K562 (cell line): Measurements from ENCODE around the gene LCP2. TPM values are rescaled to one million over a fixed set of nuclear protein-coding genes. Genes with fewer than 3 reads are reported as not detected.

Source experiments
- ARID2 ChIP-seq: fragments of 450-650 bp; IDR thresholded peaks from 2 replicates; pipeline ENCODE4 v1.6.1; 2017; ENCODE audit warnings: antibody characterized with exemption, mild to moderate bottlenecking
- BRD4 ChIP-seq: fragments of 200-600 bp; sonication (generic); IDR thresholded peaks from 2 replicates; pipeline ENCODE4 v1.6.1; 2017; ENCODE audit warnings: inconsistent platforms
- CBX2 ChIP-seq: fragments of 200-600 bp; sonication (generic); IDR thresholded peaks from one replicate; pipeline ENCODE4 v1.6.1; 2012; ENCODE audit warnings: mild to moderate bottlenecking, low read length, inconsistent platforms; ENCODE audit not compliant: insufficient read depth, poor library complexity, severe bottlenecking
- GATAD2A ChIP-seq: fragments of 450-650 bp; IDR thresholded peaks from 2 replicates; pipeline ENCODE4 v1.6.1; 2017
- HMGN3 ChIP-seq: IDR thresholded peaks from 2 replicates; pipeline ENCODE4 v1.6.1; 2011; ENCODE audit warnings: borderline replicate concordance, low read depth, mild to moderate bottlenecking, mixed read lengths, low read length; ENCODE audit not compliant: insufficient read length; ENCODE audit errors: extremely low read depth
- MBD1 ChIP-seq: fragments of 250-450 bp; sonication (Bioruptor Pico); IDR thresholded peaks from 2 replicates; pipeline ENCODE4 v1.8.0; 2022; ENCODE audit warnings: inconsistent platforms
- NFIC ChIP-seq: fragments of 450-650 bp; IDR thresholded peaks from 2 replicates; pipeline ENCODE4 v1.6.1; 2017; ENCODE audit warnings: mild to moderate bottlenecking, inconsistent platforms
- PHF20 ChIP-seq: fragments of 450-650 bp; IDR thresholded peaks from 2 replicates; pipeline ENCODE4 v1.6.1; 2018; ENCODE audit not compliant: partially characterized antibody
- POLR2AphosphoS2 ChIP-seq: IDR thresholded peaks from 2 replicates; pipeline ENCODE4 v1.6.1; 2012; ENCODE audit warnings: low read length, improper control_type of control experiment
- RHOXF2B ChIP-seq: fragments of 250-450 bp; sonication (Bioruptor Pico); conservative IDR thresholded peaks from 2 replicates; pipeline ENCODE4 v1.5.1; 2021
- SIN3A ChIP-seq, 2 experiments: fragments of 150-350 bp in 1 of 2; IDR thresholded peaks; 2 replicates each; pipeline ENCODE4 v1.6.1; 2011 to 2016; ENCODE audit warnings: borderline replicate concordance in 2 of 2, low read depth in 2 of 2, low read length in 2 of 2, mild to moderate bottlenecking in 2 of 2, moderate library complexity in 2 of 2; ENCODE audit not compliant: control insufficient read depth in 1 of 2
- SMAD1 ChIP-seq: fragments of 150-350 bp; IDR thresholded peaks from 2 replicates; pipeline ENCODE4 v1.6.1; 2014; ENCODE audit warnings: low read length, low read depth; ENCODE audit not compliant: partially characterized antibody
- SUPT5H ChIP-seq: fragments of 450-650 bp; IDR thresholded peaks from 2 replicates; pipeline ENCODE4 v1.6.1; 2016
- TAF7 ChIP-seq: fragments of 450-650 bp; IDR thresholded peaks from 2 replicates; pipeline ENCODE4 v1.6.1; 2016; ENCODE audit warnings: missing genetic modification characterization, missing compliant biosample characterization
- ZBTB5 ChIP-seq: fragments of 450-650 bp; IDR thresholded peaks from 2 replicates; pipeline ENCODE4 v1.6.1; 2017; ENCODE audit warnings: antibody characterized with exemption
- ZC3H8 ChIP-seq: fragments of 450-650 bp; IDR thresholded peaks from 2 replicates; pipeline ENCODE4 v1.6.1; 2017
- ZNF511 ChIP-seq: sonication (generic); formaldehyde crosslinking; IDR thresholded peaks from 2 replicates; pipeline ENCODE4 v1.8.0; 2022; ENCODE audit warnings: mild to moderate bottlenecking, missing genetic modification reagents
- polyA plus RNA-seq, 8 experiments: library from polyadenylated mRNA; depleted of rRNA in 4 of 8; stranded (reverse) in 5 of 8; unstranded in 3 of 8; fragments of >200 nt; fragmentation: Nextera tagmentation in 2 of 8; fragmentation: Illumina TruSeq in 1 of 8; extraction: Ambion mirVana in 2 of 8; extraction: Trizol in 1 of 8; gene quantifications; 2 replicates each; pipeline versions ENCODE4 v1.2.1 to v1.2.3, GENCODE V29; 2011 to 2014; ENCODE audit warnings: inconsistent platforms in 1 of 8, missing spikeins in 1 of 8
- total RNA-seq, 7 experiments: library from RNA; depleted of rRNA in 6 of 7; stranded (reverse); fragments of >200 nt in 6 of 7; fragmentation: Illumina TruSeq in 2 of 7; extraction: Trizol in 2 of 7; gene quantifications; 2 replicates each; pipeline versions ENCODE4 v1.2.1 to v1.2.3, GENCODE V29; 2011 to 2021; ENCODE audit warnings: low replicate concordance in 1 of 7
- TF ChIP-seq, protein P1 (sequence below): fragments of 250-450 bp; sonication (Bioruptor Pico); IDR thresholded peaks from 2 replicates; pipeline ENCODE4 v1.5.0; 2021; ENCODE audit warnings: mild to moderate bottlenecking, moderate library complexity
- TF ChIP-seq, protein P2 (sequence below): fragments of 250-450 bp; sonication (Bioruptor Pico); IDR thresholded peaks from 2 replicates; pipeline ENCODE4 v1.5.0; 2021

Gene LCP2
- total and polyA plus RNA-seq, 9 of the 15 experiments (the other 6 are each of a cell fraction or from before 2014, with no cell fraction given), result 4.0 to 31.3 (median 14.6) TPM

- TF ChIP-seq ZNF511 (CRISPR knock-in tag), result no peak
- no peak for TF ChIP-seq HMGN3
- TF ChIP-seq NFIC, result no peak
- no peak for TF ChIP-seq RHOXF2B
- TF ChIP-seq BRD4, result peak; percentile 44; the same call in 1 of the 2 replicates
- TF ChIP-seq SIN3A (IDR thresholded peaks at IDR 0.05; ENCODE audit: borderline replicate concordance in 2 of 2, control insufficient read depth in 1 of 2, low read depth in 2 of 2, low read length in 2 of 2), result no peak
- TF ChIP-seq MBD1, result no peak
- TF ChIP-seq ZC3H8, result no peak
- no peak for TF ChIP-seq SMAD1
- no peak for TF ChIP-seq ARID2
- TF ChIP-seq ZBTB5, result no peak
- no peak for TF ChIP-seq GATAD2A
- TF ChIP-seq POLR2AphosphoS2, result no peak
- no peak for TF ChIP-seq CBX2
- no peak for TF ChIP-seq PHF20
- TF ChIP-seq, protein P1, sequence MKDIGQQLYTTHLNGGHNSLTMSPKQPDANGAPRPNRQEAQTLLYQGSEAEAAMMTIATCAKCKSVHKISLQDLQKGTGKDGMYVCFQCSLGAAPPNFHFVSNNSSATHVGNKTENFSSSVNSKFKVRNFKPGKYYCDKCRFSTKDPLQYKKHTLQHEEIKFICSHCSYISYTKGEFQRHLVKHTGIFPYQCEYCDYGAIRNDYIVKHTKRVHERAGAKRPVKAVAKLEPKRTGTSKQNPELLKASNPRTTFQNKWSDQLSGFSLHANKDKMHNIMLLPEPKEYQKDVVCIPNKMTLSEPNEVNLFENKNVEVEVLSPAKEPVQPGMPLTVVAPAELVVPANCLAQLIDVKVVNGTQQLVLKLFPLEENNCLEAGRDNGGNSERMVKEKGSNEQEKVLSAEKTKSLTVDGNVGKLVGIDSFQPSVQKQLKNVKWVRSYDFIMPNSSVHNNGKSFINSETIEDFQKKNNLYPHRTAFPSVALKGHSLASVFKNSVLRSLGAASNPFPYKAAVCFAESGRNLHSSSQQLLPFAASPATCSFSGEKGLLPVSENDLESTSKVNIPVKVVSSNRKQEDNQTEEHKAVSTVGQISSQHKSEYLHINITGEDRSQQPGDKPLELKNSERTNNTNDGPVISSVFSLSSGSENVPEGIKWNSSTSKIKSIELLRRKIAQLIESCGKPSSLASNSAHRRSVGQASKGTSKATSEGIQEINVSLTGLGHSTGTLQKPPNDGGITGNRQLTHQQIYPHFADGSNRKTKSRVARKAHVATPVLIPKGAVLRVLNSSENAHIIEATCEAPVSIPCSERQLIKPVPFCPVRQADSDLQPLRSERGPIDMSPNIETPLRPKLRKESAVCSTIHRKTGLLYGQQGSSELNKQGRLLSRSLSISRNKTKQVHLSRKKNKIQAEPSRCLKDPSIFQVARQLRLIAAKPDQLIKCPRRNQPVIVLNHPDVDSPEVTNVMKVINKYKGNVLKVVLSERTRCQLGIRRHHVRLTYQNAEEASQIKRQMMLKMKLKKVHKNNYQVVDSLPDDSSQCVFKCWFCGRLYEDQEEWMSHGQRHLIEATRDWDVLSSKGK (CRISPR knock-in tag), result no peak
- TF ChIP-seq TAF7, result no peak
- TF ChIP-seq, protein P2, sequence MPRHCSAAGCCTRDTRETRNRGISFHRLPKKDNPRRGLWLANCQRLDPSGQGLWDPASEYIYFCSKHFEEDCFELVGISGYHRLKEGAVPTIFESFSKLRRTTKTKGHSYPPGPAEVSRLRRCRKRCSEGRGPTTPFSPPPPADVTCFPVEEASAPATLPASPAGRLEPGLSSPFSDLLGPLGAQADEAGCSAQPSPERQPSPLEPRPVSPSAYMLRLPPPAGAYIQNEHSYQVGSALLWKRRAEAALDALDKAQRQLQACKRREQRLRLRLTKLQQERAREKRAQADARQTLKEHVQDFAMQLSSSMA (CRISPR knock-in tag), result no peak
- TF ChIP-seq SUPT5H, result no peak
Observed at GRCh38 chr5:170302653-170303501, 5.3 kb upstream of the LCP2 start (continued).
